Transverse colon (tissue), 4 donors: ENCODE measurements around the gene RUVBL2. TPM values are rescaled to one million over a fixed set of nuclear protein-coding genes. Genes with fewer than 3 reads are reported as not detected.

Experiments
- DNase-seq: peaks from one replicate; pipeline ENCODE4 v3.0.0-alpha.2; 2019
- H3K27ac ChIP-seq, 4 donors: fragments of 200-600 bp; sonication (generic); 2 replicates each; pipeline ENCODE4 v1.5.1; 2016 to 2018; ENCODE audit warnings: inconsistent platforms in 4 of 4
- H3K27me3 ChIP-seq: fragments of 200-600 bp; sonication (generic); 2 replicates; pipeline ENCODE4 v1.5.1; 2017; ENCODE audit warnings: inconsistent platforms
- H3K36me3 ChIP-seq, 4 donors: fragments of 200-600 bp; sonication (generic); 2 replicates each; pipeline ENCODE4 v1.5.1; 2017 to 2019; ENCODE audit warnings: inconsistent platforms in 4 of 4
- H3K4me1 ChIP-seq, 4 donors: fragments of 200-600 bp; sonication (generic); 2 replicates each; pipeline ENCODE4 v1.5.1; 2017 to 2020; ENCODE audit warnings: inconsistent platforms in 4 of 4
- H3K4me3 ChIP-seq, 4 donors: fragments of 200-600 bp; sonication (generic); 1 replicate in 1 of 4; 2 replicates in 3 of 4; pipeline versions ENCODE4 v1.5.1 to v1.6.1; 2017 to 2019; ENCODE audit warnings: inconsistent platforms in 4 of 4
- H3K9me3 ChIP-seq, 2 donors: fragments of 200-600 bp; sonication (generic); 2 replicates each; pipeline ENCODE4 v1.5.1; 2017 to 2019; ENCODE audit warnings: inconsistent platforms in 2 of 2
- EP300 ChIP-seq: sonication (generic); formaldehyde crosslinking; IDR thresholded peaks from one replicate; pipeline ENCODE4 v1.6.1; 2017; ENCODE audit warnings: antibody characterized with exemption, low read depth
- POLR2A ChIP-seq: fragments of 450-650 bp; IDR thresholded peaks from one replicate; pipeline ENCODE4 v1.6.1; 2016; ENCODE audit warnings: antibody characterized with exemption, mild to moderate bottlenecking, moderate library complexity
- POLR2AphosphoS5 ChIP-seq, 3 donors: sonication (generic); formaldehyde crosslinking; IDR thresholded peaks; one replicate each; pipeline ENCODE4 v1.6.1; 2016; ENCODE audit warnings: antibody characterized with exemption in 3 of 3
- WGBS, 2 donors: methylation state at CpG; one replicate each; pipeline ENCODE4 v1.1.5; 2018; ENCODE audit warnings: low coverage in 1 of 2; 5-methylcytosine and 5-hydroxymethylcytosine counted together
- in situ Hi-C, 4 donors: fragments of 200-750 bp; cut with MboI; loops; one replicate each; pipeline versions ENCODE4 v1.15.0 to v1.15.1; 2017; ENCODE audit warnings: low sequenced_read_pairs in 3 of 4, low pct_ligation_motif_present in 1 of 4, low pct_unique_long_range_greater_than_20kb in 1 of 4
- intact Hi-C: fragments of 100-400 bp; cut with DNase I; formaldehyde crosslinking; loops from one replicate; pipeline ENCODE4 v1.15.1; 2023; ENCODE audit warnings: low total_unique reads
- total RNA-seq, 4 donors: library from RNA; depleted of rRNA; stranded (reverse); fragments of >200 nt; gene quantifications; one replicate each; pipeline ENCODE4 v1.1.0, GENCODE V29; 2016
- TF ChIP-seq, protein P1 (sequence below), 5 experiments: fragments of 200-600 bp in 3 of 5; fragments of 450-650 bp in 2 of 5; sonication (generic) in 3 of 5; IDR thresholded peaks; 1 replicate in 2 of 5; 2 replicates in 3 of 5; pipeline ENCODE4 v1.5.1; 2016 to 2017; ENCODE audit warnings: antibody characterized with exemption in 5 of 5, inconsistent platforms in 3 of 5, mild to moderate bottlenecking in 2 of 5, moderate library complexity in 1 of 5

Gene RUVBL2
- total RNA-seq, 4 donors from 2014 or later, result 48.6 to 66.9 (median 59.4) TPM

DNA sequence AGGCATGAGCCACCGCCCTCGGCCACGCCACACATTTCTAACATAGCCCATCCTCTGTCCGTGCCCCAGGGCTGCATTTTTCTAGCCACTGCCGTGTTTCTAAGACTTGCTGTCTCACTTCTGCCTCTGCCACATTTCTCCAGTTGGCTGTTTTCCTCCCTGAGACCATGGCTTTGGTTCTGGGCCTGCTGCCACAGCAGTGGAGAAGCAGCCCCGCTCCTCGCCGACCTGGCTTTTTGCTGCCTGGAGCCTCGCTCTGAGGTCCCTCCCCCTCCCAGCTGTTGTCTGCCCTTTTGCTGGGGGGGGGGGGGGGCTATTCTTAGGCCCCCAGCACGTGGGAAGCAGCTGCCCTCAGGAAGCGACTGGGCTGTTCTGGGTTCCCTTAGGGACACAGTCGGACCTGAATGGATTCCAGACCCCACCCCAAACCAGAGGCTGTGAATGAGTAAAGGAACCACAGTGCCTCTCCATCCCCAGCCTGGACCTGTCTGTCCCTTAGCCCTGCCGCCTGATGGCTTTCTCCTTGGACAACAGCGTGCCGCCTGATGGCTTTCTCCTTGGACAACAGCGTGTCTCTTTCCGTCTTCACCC, 3.9 kb upstream of the RUVBL2 start:
- Histone ChIP-seq H3K27ac (no peak overlapping the region), H3K27me3 (no peaks in the 10 kb centered on the region), H3K36me3 (peaks cover 0 to 18% (median 3%) of the 10 kb centered on the region in 4 donors), H3K4me1 (peaks cover 16 to 30% (median 26%) of the 10 kb centered on the region in 4 donors), H3K9me3 (no peaks in the 10 kb centered on the region), H3K4me3 (no peak overlapping the region)
- no peak for DNase-seq
- TF ChIP-seq EP300 (no peak), POLR2A (no peak), POLR2AphosphoS5 (IDR thresholded peaks at IDR 0.05) (no peak)
- TF ChIP-seq, protein P1, sequence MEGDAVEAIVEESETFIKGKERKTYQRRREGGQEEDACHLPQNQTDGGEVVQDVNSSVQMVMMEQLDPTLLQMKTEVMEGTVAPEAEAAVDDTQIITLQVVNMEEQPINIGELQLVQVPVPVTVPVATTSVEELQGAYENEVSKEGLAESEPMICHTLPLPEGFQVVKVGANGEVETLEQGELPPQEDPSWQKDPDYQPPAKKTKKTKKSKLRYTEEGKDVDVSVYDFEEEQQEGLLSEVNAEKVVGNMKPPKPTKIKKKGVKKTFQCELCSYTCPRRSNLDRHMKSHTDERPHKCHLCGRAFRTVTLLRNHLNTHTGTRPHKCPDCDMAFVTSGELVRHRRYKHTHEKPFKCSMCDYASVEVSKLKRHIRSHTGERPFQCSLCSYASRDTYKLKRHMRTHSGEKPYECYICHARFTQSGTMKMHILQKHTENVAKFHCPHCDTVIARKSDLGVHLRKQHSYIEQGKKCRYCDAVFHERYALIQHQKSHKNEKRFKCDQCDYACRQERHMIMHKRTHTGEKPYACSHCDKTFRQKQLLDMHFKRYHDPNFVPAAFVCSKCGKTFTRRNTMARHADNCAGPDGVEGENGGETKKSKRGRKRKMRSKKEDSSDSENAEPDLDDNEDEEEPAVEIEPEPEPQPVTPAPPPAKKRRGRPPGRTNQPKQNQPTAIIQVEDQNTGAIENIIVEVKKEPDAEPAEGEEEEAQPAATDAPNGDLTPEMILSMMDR (IDR thresholded peaks at IDR 0.05), result no peak
- WGBS, 2 donors, result 85% methylated on average over 5 to 15 of the region's 17 CpGs
- in situ Hi-C loops (no loop called here), intact Hi-C loops (no loop called here)

- intact Hi-C loops, result no loop called here
- H3K36me3 ChIP-seq, result peaks cover 0 to 12% (median under 1%) of the 10 kb centered on the region in 4 donors
- TF ChIP-seq POLR2AphosphoS5 (IDR thresholded peaks at IDR 0.05) (no peak), EP300 (no peak), POLR2A (no peak)
- TF ChIP-seq, protein P1 (IDR thresholded peaks at IDR 0.05), result no peak
- no peak for DNase-seq
- no peak overlapping the region for H3K27ac ChIP-seq
- no peaks in the 10 kb centered on the region for H3K9me3 ChIP-seq
- in situ Hi-C loops, result no loop called here
- no peak overlapping the region for H3K4me3 ChIP-seq
- WGBS, 2 donors, result 78 to 81% methylated on average over 4 of the region's 4 CpGs
- H3K4me1 ChIP-seq, result peaks cover 16 to 36% (median 29%) of the 10 kb centered on the region in 4 donors
- H3K27me3 ChIP-seq, result no peaks in the 10 kb centered on the region
These were observed 3.3 kb upstream of the RUVBL2 start for GRCh38 chr19:48990400-48990799.

GRCh38 chr19:48991011-48991609, 2.6 kb upstream of the RUVBL2 start:
- peak overlapping the region in 1 of 4 donors; percentile 87 for H3K4me3 ChIP-seq
- intact Hi-C loops, result no loop called here
- peak overlapping the region in 2 of 4 donors; percentile 89 to 93 for H3K27ac ChIP-seq

More at GRCh38 chr19:48991011-48991609, 2.6 kb upstream of the RUVBL2 start:
- no peaks in the 10 kb centered on the region for H3K27me3 ChIP-seq
- TF ChIP-seq EP300, result no peak
- TF ChIP-seq, protein P1 (IDR thresholded peaks at IDR 0.05), result no peak
- no peak for TF ChIP-seq POLR2A
- TF ChIP-seq POLR2AphosphoS5 (IDR thresholded peaks at IDR 0.05), result no peak
- no peak for DNase-seq
- peaks cover 16 to 36% (median 29%) of the 10 kb centered on the region in 4 donors for H3K4me1 ChIP-seq
- peaks cover 0 to 10% (median 0%) of the 10 kb centered on the region in 4 donors for H3K36me3 ChIP-seq
- WGBS, 2 donors, result 93 to 100% methylated on average over 2 to 21 of the region's 22 CpGs
- in situ Hi-C loops, result no loop called here
- H3K9me3 ChIP-seq, result no peaks in the 10 kb centered on the region
